T-helper 1 cell (primary cell): Measurements from ENCODE around the gene EFHC2.

Experiments
- DNase-seq, 5 donors: peaks; one replicate each; pipeline ENCODE4 v3.0.0-alpha.2; 2012 to 2020
- total RNA-seq, 4 donors: gene quantifications; one replicate each; lab custom pipeline; 2026; lab: John Stamatoyannopoulos, UW

Gene EFHC2
- 2.4 to 15.7 (median 7.0) reads per million in 4 donors for total RNA-seq

GRCh38 chrX:44343412-44344141, at the start of gene EFHC2:
EFHC2 (minus strand) TSS chrX:44343672; CDS start chrX:44343588, 84 bp downstream.
- DNase-seq = peak; percentile 4 to 62 (median 56)

- no peak for DNase-seq
Measured at GRCh38 chrX:44392767-44393166, 49.3 kb upstream of the EFHC2 start.

- no peak for DNase-seq
Measured at GRCh38 chrX:44384688-44385338, 41.3 kb upstream of the EFHC2 start.

GRCh38 chrX:44382871-44383270, 39.4 kb upstream of the EFHC2 start:
- DNase-seq = no peak

GRCh38 chrX:44352758-44353157, 9.3 kb upstream of the EFHC2 start:
- no peak for DNase-seq

- DNase-seq = no peak
Measured at GRCh38 chrX:44349561-44349960, 6.1 kb upstream of the EFHC2 start.

- peak in 1 of 5 donors; percentile 33 for DNase-seq
Measured at GRCh38 chrX:44344687-44345086, 1.2 kb upstream of the EFHC2 start.

GRCh38 chrX:44344194-44344593, 722 bp upstream of the EFHC2 start:
- DNase-seq = peak; percentile 47 to 65 (median 51)

- DNase-seq = no peak
Measured at GRCh38 chrX:44342866-44343265, 606 bp downstream of the EFHC2 start.

- DNase-seq = no peak
Measured at GRCh38 chrX:44338361-44338760, 5.1 kb downstream of the EFHC2 start.

GRCh38 chrX:44332437-44332836, 11.0 kb downstream of the EFHC2 start:
- DNase-seq = no peak

- no peak for DNase-seq
Measured at GRCh38 chrX:44330227-44330626, 13.2 kb downstream of the EFHC2 start.

GRCh38 chrX:44319550-44319949, 23.9 kb downstream of the EFHC2 start:
- no peak for DNase-seq

- no peak for DNase-seq
Measured at GRCh38 chrX:44317181-44317580, 26.3 kb downstream of the EFHC2 start.

- no peak for DNase-seq
Measured at GRCh38 chrX:44314808-44315207, 28.7 kb downstream of the EFHC2 start.

- DNase-seq = no peak
Measured at GRCh38 chrX:44314259-44314734, 29.2 kb downstream of the EFHC2 start.

GRCh38 chrX:44312421-44312820, 31.1 kb downstream of the EFHC2 start:
- no peak for DNase-seq

GRCh38 chrX:44310227-44310626, 33.2 kb downstream of the EFHC2 start:
- no peak for DNase-seq

- no peak for DNase-seq
Measured at GRCh38 chrX:44308869-44309268, 34.6 kb downstream of the EFHC2 start.

GRCh38 chrX:44306356-44306755, 37.1 kb downstream of the EFHC2 start:
- DNase-seq = no peak

GRCh38 chrX:44305921-44306320, 37.6 kb downstream of the EFHC2 start:
- no peak for DNase-seq

- DNase-seq = no peak
Measured at GRCh38 chrX:44303119-44303518, 40.4 kb downstream of the EFHC2 start.

GRCh38 chrX:44299177-44299576, 44.3 kb downstream of the EFHC2 start:
- DNase-seq = no peak

- no peak for DNase-seq
Measured at GRCh38 chrX:44291468-44292092, 51.9 kb downstream of the EFHC2 start.
